GM18511 (cell line): Measurements from ENCODE around the gene CGAS.
"Not testable (repeated sequence)": the region's sequence is repeated elsewhere in the genome, so short reads cannot be mapped to it uniquely, and the experiment has no call there.

ENCODE experiments used
- ATAC-seq: cut with Tn5 transposase; IDR thresholded peaks from one replicate; pipeline ENCODE4 v1.9.1; 2021; ENCODE audit warnings: mild to moderate bottlenecking, moderate library complexity; ENCODE audit not compliant: unreplicated experiment

CGAS gene

GRCh38 chr6:73452107-73452461, at the start of gene CGAS:
CGAS (minus strand) TSS chr6:73452297; CDS start chr6:73452181, 116 bp downstream.
- peak; percentile 74 for ATAC-seq

DNA sequence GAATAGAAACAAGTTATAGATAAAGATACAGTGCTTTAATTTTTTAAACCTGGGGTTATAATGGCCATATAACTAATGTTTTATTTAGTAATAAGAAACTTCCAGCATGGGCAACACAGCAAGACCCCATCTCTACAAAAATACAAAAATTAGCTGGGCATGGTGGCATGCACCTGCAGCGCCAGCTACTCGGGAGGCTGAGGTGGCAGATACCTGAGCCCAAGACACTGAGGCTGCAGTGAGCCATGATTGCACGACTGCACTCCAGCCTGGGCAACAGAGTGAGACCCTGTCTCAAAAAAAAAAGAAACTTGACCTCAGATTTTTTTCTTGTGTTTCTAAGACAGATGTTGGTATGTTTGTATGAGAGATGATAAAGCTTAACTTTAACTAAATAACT, 45.8 kb upstream of the CGAS start:
- ATAC-seq: no peak

DNA sequence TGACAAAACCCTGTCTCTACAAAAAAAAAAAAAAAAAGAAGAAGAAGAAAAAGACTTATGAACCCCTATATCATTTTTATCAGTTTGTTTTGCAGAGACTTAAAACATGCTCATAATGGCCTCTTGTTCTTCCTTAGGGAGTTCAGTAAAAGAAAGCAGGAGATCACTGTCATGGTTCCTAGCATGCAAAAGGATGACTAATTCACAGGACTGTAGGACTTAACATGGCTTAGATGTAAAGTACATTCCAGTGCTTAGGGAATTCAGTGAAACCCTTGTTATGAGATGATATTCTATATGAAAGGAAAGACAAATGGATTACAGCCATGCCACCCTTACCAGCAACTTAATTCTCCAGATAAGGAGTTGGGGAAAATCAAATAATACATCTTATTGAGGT, 39.3 kb upstream of the CGAS start:
- ATAC-seq: no peak

DNA sequence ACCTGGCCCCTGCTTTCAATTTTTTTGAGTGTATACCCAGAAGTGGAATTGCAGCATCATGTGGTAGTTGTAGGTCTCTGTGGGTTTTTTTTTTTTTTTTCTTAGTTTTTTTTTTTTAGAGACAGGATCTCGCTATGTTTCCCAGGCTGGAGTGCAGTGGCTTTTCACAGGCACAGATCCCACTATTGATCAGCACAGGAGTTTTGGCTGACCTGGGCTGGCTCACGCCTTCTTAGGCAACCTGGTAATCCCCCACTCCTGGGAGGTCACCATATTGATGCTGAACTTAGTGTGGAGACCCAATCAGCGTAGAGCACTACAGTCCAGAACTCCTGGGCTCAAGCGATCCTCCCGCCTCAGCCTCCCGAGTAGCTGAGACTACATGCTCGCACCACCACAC, 35.4 kb upstream of the CGAS start:
- ATAC-seq: no peak

DNA sequence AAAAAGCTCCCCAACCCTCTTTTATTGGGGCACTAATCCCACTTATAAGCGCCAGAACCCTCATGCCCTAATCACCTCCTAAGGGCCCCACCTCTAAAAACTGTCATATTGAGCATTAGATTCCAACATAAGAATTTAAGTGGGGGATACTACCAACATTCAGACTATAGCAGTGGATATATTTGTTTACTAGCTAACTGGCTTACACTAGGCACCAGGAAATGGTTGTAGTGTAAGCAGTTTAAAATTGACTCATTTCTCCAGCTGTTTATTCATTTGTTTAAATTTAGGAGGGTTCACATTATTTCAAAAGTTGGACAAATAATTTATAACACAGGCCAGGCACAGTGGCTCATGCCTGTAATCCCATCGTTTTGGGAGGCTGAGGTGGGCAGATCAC, 32.3 kb upstream of the CGAS start:
- no peak for ATAC-seq

- no peak for ATAC-seq
Observed at GRCh38 chr6:73481969-73482368, 29.9 kb upstream of the CGAS start.

DNA sequence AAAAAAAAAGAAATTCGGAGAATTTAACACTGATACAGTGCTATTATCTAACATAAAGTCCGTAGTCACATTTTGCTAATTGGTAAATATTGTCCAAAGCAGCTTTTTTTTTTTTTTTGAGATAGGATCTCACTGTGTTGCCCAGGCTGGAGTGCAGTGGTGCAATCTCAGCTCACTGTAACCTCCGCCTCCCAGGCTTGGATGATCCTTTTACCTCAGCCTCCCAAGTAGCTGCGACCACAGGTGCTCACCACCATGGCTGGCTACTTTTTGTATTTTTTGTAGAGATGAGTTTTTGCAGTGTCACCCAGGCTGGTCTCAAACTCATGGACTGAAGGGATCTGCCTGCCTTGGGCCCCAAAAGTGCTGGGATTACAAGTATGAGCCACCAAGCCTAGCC, 25.3 kb upstream of the CGAS start:
- no peak for ATAC-seq

DNA sequence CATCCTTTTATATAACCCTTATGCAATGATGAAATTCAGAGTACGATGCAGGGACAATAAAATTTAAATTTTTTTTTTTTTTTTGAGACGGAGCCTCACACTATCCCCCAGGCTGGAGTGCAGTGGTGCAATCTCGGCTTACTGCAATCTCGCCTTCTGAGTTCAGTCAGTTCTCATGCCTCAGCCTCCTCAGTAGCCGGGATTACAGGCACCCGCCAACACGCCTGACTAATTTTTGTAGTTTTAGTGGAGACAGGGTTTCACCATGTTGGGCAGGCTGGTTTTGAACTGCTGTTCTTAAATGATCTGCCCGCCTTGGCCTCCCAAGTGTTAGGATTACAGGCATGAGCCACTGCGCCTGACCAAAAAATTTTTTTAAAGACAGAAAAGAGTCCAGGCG, 24.6 kb upstream of the CGAS start:
- ATAC-seq: no peak

DNA sequence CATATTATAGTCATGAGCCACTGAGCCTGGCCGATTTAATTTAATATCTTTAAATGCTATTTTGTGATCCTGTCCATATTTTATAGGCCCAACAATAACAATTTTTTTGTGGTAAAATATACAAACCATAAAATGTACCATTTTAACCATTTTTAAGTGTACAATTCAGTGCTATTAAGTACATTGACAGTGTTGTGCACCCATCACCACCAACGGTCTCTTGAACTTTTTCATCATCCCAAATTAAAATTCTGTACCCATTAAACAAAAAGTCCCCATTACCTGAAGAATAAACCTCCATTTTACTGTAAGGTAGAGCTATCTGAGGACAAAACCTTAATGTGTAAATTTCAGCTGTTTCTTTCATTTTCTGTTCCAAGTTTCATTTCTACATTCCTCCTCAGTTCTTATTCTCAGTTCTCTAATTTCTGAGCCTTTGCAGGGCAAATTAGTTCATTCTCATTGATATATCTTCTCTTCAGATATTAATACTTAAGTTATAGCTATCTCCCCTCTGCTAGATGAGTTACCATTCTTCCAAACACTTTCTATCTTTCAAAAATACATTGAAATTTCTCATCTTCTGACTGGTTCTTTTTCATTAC, 19.7 kb upstream of the CGAS start:
- peak; percentile 93 for ATAC-seq

DNA sequence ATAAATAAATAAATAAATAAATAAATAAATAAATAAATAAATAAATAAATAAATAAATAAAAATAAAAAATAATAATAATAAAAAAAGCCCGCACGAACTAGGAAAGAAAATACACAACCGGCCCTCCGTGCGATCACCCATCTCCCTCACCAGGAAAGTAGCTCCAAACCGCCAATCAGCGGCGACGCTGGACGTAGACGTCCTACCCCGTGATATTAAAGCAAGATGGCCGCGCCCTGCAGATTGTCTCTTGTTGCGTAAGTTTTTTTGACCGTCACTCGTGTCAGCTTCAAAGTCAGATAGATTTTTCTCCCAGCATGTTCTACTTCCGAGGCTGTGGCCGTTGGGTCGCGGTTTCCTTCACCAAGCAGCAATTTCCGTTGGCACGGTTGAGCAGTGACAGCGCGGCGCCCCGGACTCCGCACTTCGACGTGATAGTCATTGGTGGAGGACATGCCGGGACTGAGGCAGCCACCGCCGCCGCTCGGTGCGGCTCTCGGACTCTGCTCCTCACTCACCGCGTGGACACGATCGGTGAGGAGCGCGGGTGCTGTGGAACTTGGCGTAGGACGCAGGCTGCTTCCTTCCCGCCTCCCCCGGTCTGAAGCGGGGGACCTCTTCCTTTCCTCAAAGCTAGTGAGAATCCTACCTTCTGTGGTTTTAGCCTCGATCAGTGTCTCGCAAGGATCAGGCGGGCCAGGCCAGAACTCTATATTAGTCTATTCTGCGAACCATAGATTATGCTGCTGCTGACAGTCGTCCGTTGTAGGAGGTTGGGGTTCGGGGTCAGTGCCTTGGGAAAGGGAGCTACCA, 9.6 kb upstream of the CGAS start, which contains the start of gene MTO1:
Gene MTO1, plus strand, starts transcription at position 201 of the 814 bp plus-strand sequence. Its CDS starts 118 bp downstream, at position 319.
- ATAC-seq: peak; percentile 97

GRCh38 chr6:73460056-73460455, 8.0 kb upstream of the CGAS start:
- no peak for ATAC-seq

DNA sequence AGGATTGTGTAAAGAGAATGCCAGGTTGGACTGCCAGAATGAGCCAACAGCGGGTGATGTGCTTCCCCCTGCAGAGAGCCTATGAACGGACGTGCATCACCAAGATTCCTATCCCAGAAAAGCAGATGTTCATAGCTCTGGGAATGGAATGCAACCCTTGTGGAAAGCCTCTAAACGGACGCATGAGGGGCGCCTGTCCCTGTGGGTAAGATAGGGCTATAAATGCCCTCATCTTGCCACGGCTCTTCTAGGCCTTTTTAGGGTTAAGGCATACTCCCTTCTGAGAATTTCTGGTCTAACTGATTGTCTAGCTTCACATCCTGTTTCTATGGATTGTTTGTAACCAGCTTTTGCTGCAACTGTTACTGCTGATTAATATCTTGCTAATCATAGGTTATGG, 7.4 kb upstream of the CGAS start:
- ATAC-seq: not testable (repeated sequence)

DNA sequence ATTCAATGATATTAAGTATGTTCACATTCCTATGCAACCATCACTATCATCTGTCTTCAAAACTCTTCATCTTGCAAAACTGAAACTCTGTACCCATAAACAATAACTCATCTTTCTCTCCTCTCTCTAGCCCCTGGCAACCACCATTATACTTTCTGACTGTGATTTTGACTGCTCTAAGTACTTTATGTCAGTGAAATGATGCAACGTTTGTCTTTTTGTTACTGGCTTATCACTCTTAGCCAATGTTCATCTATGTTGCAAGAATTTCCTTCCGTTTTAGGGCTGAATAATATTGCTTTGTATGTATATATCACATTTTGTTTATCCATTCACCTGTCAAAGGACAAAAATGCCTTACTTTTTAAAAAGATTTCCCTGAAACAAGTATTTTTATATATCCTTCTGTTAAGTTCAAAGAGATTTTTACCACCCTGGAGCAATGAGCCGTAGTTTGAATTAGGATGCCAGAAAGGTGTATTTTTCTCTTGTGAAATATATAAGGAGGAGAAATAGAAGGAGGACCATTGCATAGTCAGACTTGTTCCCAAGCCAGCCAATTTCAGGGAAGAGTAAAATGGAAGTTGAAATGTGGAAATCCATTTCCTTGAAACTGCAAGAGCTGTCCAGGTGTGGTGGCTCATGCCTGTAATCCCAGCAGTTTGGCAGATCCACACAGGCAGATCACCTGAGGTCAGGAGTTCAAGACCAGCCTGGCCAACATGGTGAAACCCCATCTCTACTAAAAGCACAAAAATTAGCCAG, 4.0 kb upstream of the CGAS start:
- no peak for ATAC-seq

DNA sequence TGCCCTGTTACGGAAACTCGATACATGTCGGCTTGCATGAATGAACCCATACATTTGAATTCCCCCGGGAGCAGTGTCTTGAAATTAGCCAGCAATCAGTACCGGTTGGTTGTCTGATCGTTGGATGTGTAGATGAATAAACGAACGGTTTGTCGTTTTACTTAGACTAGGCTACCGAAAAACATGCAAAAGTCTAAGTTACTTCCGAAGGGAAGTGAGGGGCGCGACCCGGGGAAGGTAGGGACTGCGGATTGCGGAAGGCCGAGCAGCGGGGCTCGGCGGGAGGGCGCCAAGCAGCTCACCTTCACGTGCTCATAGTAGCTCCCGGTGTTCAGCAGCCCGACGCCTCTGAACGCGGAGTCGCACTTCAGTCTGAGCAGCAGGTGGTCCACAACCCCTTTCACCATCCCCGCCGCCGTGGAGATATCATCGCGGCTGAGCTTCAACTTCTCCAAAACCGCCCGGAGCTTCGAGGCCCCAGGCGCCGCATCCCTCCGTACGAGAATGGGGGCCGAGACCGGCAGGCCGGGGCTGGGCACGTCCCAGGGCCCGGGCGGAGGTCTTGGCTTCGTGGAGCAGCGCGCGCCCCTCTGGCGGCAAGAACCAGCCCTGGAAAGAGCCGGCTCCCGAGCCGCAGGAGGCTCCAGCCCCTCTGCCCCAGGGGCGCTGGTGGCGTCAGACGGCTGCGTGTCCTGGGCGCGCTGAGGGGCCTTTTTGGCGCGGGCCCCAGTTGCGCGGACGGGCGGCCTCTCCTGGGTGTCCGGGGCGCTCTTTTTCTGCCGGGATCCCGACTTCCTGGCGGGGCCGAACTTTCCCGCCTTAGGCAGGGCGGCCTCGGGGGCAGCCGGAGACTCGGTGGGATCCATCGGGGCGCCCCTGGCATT, 632 bp downstream of the CGAS start:
- peak; percentile 65 for ATAC-seq

GRCh38 chr6:73443555-73443954, 8.5 kb downstream of the CGAS start:
- no peak for ATAC-seq

GRCh38 chr6:73435236-73435635, 16.9 kb downstream of the CGAS start:
- no peak for ATAC-seq

DNA sequence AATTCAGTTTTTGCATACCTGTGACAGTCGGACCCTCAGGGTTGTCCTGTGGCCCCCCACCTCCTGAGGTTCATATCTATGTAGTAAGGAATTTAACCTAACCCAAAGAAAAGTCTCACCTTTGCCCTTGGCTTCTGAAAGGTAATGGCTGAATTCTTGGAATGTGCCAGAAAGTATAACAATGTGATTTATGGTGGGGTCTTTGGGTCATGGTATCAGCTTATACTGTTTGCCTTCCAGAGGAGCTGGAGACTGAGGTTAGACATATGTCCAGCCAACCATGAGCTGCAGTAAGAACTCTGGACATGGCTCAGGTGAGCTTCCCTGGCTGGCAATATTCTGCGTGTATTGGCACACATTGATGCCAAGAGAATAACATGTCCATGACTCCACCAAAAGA, 30.6 kb downstream of the CGAS start:
- no peak for ATAC-seq

GRCh38 chr6:73418081-73418741, 33.9 kb downstream of the CGAS start:
- ATAC-seq: no peak

DNA sequence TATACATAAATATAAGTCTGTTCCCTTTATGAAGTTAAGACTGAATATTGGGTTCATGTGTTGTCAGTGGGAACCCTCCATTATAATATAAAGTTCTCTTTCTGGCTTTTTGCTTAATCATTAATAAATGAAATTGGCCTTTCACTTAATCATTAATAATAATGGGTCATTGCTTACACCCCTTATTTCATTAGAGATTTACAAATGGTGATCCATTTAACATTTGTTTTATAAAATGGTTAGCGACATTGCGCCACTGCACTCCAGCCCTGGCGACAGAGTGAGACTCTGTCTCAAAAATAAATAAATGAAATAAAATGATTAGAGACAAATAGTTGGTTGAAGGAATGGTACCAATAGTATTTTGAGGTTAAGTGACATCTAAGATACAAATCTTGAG, 39.0 kb downstream of the CGAS start:
- ATAC-seq: no peak

- ATAC-seq: no peak
Observed at GRCh38 chr6:73409395-73409794, 42.7 kb downstream of the CGAS start.
